ENCODE data around the gene LCAT.
"Not testable (repeated sequence)": the region's sequence is repeated elsewhere in the genome, so short reads cannot be mapped to it uniquely, and the experiment has no call there.

Gene LCAT

GRCh38 chr16:67946966-67947558 is 3.1 kb upstream of the LCAT start:
- DNase-seq (ENCODE audit: low spot score), result no peak

- DNase-seq (ENCODE audit: low spot score), result no peak
These were observed 2.2 kb upstream of the LCAT start for GRCh38 chr16:67946128-67946569.

- DNase-seq (ENCODE audit: low spot score), result no peak
These were observed 1.5 kb upstream of the LCAT start for GRCh38 chr16:67945392-67945933.

- DNase-seq (ENCODE audit: low spot score), result no peak
These were observed 921 bp upstream of the LCAT start for GRCh38 chr16:67944690-67945391.

GRCh38 chr16:67943256-67943618 is 683 bp downstream of the LCAT start:
- DNase-seq (ENCODE audit: low spot score), result no peak

- no peak for DNase-seq (ENCODE audit: low spot score)
These were observed 1.2 kb downstream of the LCAT start for GRCh38 chr16:67942510-67943255.

GRCh38 chr16:67942200-67942509 is 1.8 kb downstream of the LCAT start:
- no peak for DNase-seq (ENCODE audit: low spot score)

GRCh38 chr16:67941469-67942199 is 2.3 kb downstream of the LCAT start:
- DNase-seq (ENCODE audit: low spot score), result no peak

GRCh38 chr16:67940446-67941089 is 3.4 kb downstream of the LCAT start:
- DNase-seq (ENCODE audit: low spot score), result no peak

GRCh38 chr16:67939507-67940445 is 4.1 kb downstream of the LCAT start:
- no peak for DNase-seq (ENCODE audit: low spot score)

GRCh38 chr16:67937713-67938112 is 6.2 kb downstream of the LCAT start:
- DNase-seq (ENCODE audit: low spot score), result not testable (repeated sequence)

GRCh38 chr16:67936880-67937605 is 6.9 kb downstream of the LCAT start:
- DNase-seq (ENCODE audit: low spot score), result no peak

GRCh38 chr16:67936124-67936879 is 7.6 kb downstream of the LCAT start, which contains the start of gene PSMB10:
TSS of gene PSMB10 (minus strand) at chr16:67936850. CDS start at chr16:67936749, 101 bp downstream.
- peak; percentile 27 for DNase-seq (ENCODE audit: low spot score)

- peak; percentile 97 for DNase-seq (ENCODE audit: low spot score)
These were observed 8.4 kb downstream of the LCAT start for GRCh38 chr16:67935402-67936123.

GRCh38 chr16:67935101-67935401 is 8.9 kb downstream of the LCAT start:
- DNase-seq (ENCODE audit: low spot score), result no peak

GRCh38 chr16:67934306-67935100 is 9.4 kb downstream of the LCAT start:
- no peak for DNase-seq (ENCODE audit: low spot score)

- no peak for DNase-seq (ENCODE audit: low spot score)
These were observed 10.1 kb downstream of the LCAT start for GRCh38 chr16:67933805-67934204.

- DNase-seq (ENCODE audit: low spot score), result no peak
These were observed 11.5 kb downstream of the LCAT start for GRCh38 chr16:67932462-67932840.

Measured in COLO829 (cell line).